Aorta (tissue), 5 donors: ENCODE measurements around the gene NUP85. TPM values are rescaled to one million over a fixed set of nuclear protein-coding genes. Genes with fewer than 3 reads are reported as not detected.

ENCODE experiments used
- ATAC-seq: fragments of 200-7000 bp; cut with Tn5 transposase; one replicate; pipeline ENCODE4 v1.9.1; 2022; ENCODE audit warnings: moderate library complexity; ENCODE audit not compliant: low FRiP score
- DNase-seq, 2 donors: peaks; one replicate each; pipeline ENCODE4 v3.0.0-alpha.2; 2020
- H3K27ac ChIP-seq, 2 donors: one replicate each; pipeline ENCODE4 v1.5.1; 2013; ENCODE audit warnings: low read length in 2 of 2, mild to moderate bottlenecking in 2 of 2, moderate library complexity in 2 of 2, control low read depth in 1 of 2, inconsistent platforms in 1 of 2, low read depth in 1 of 2
- H3K27me3 ChIP-seq, 2 donors: one replicate each; pipeline ENCODE4 v1.6.1; 2013; ENCODE audit warnings: control low read depth in 1 of 2, low read length in 1 of 2, mild to moderate bottlenecking in 1 of 2, moderate library complexity in 1 of 2; ENCODE audit not compliant: insufficient read depth in 2 of 2, control insufficient read depth in 1 of 2
- H3K36me3 ChIP-seq, 2 donors: one replicate each; pipeline ENCODE4 v1.6.1; 2013; ENCODE audit warnings: control low read depth in 1 of 2, low read length in 1 of 2, mild to moderate bottlenecking in 1 of 2; ENCODE audit not compliant: insufficient read depth in 2 of 2, control insufficient read depth in 1 of 2
- H3K4me1 ChIP-seq, 2 donors: one replicate each; pipeline ENCODE4 v1.6.1; 2013; ENCODE audit warnings: low read length in 2 of 2, control low read depth in 1 of 2, mild to moderate bottlenecking in 1 of 2, moderate library complexity in 1 of 2; ENCODE audit not compliant: insufficient read depth in 2 of 2, control insufficient read depth in 1 of 2
- H3K4me3 ChIP-seq, 2 donors: one replicate each; pipeline ENCODE4 v1.5.1; 2013; ENCODE audit warnings: low read length in 2 of 2, control low read depth in 1 of 2, mild to moderate bottlenecking in 1 of 2
- H3K9me3 ChIP-seq: one replicate; pipeline ENCODE4 v1.6.1; 2013; ENCODE audit warnings: mild to moderate bottlenecking, low read length; ENCODE audit not compliant: control insufficient read depth
- WGBS, 2 donors: extraction: QIAGEN DNeasy Blood & Tissue Kit; methylation state at CpG; one replicate each; pipeline ENCODE4 v1.1.7; 2013; 5-methylcytosine and 5-hydroxymethylcytosine counted together
- intact Hi-C, 2 donors: fragments of 100-400 bp; cut with DNase I; formaldehyde crosslinking; loops; one replicate each; pipeline versions ENCODE4 v1.14.2 to v1.15.0; 2022
- polyA plus RNA-seq, 2 donors: library from polyadenylated mRNA; stranded (reverse); fragments of 200-250 nt; gene quantifications; one replicate each; pipeline ENCODE4 v1.2.3, GENCODE V29; 2013
- total RNA-seq, 2 donors: library from RNA; stranded (reverse); fragmentation: NEBNext Ultra II Directional; extraction: Animal tissue kit (Norgen Biotek cat#: 25700); gene quantifications; one replicate each; pipeline ENCODE4 v1.2.1, GENCODE V29; 2021
- donor health status: healthy with polysubstance abuse.
- donor health status: Bipolar disorder and iron deficiency.
- donor health status: DM: no; HTN: no; CAD: no.
- donor health status: DM: no; HTN: no; CAD: no.
- donor health status: DM: yes; HTN: yes; CAD: no.

Gene NUP85
- total and polyA plus RNA-seq, 4 donors, result 17.2 to 99.5 (median 73.6) TPM

- Histone ChIP-seq H3K9me3 (no peaks in the 10 kb centered on the region), H3K4me3 (no peak overlapping the region), H3K36me3 (peaks cover 0 to 7% of the 10 kb centered on the region in 2 donors), H3K27me3 (no peaks in the 10 kb centered on the region), H3K4me1 (no peaks in the 10 kb centered on the region), H3K27ac (no peak overlapping the region)
- intact Hi-C loops, result no loop called here
- no peak for ATAC-seq
- DNase-seq, result peak in 1 of 2 donors; percentile 36
- WGBS, 2 donors, result 88 to 90% methylated on average over 18 of the region's 18 CpGs
Measured at GRCh38 chr17:75231741-75232464, 26.4 kb downstream of the NUP85 start.

- H3K9me3 ChIP-seq, result no peaks in the 10 kb centered on the region
- intact Hi-C loops, result no loop called here
- no peak for ATAC-seq
- H3K4me3 ChIP-seq, result no peak overlapping the region
- DNase-seq, result peak in 1 of 2 donors; percentile 45
- 95 to 96% methylated on average over 13 of the region's 13 CpGs for WGBS, 2 donors
- H3K27me3 ChIP-seq, result no peaks in the 10 kb centered on the region
- H3K36me3 ChIP-seq, result peaks cover 0 to 6% of the 10 kb centered on the region in 2 donors
- no peak overlapping the region for H3K27ac ChIP-seq
- no peaks in the 10 kb centered on the region for H3K4me1 ChIP-seq
Measured at GRCh38 chr17:75232786-75233185, 27.3 kb downstream of the NUP85 start.

DNA sequence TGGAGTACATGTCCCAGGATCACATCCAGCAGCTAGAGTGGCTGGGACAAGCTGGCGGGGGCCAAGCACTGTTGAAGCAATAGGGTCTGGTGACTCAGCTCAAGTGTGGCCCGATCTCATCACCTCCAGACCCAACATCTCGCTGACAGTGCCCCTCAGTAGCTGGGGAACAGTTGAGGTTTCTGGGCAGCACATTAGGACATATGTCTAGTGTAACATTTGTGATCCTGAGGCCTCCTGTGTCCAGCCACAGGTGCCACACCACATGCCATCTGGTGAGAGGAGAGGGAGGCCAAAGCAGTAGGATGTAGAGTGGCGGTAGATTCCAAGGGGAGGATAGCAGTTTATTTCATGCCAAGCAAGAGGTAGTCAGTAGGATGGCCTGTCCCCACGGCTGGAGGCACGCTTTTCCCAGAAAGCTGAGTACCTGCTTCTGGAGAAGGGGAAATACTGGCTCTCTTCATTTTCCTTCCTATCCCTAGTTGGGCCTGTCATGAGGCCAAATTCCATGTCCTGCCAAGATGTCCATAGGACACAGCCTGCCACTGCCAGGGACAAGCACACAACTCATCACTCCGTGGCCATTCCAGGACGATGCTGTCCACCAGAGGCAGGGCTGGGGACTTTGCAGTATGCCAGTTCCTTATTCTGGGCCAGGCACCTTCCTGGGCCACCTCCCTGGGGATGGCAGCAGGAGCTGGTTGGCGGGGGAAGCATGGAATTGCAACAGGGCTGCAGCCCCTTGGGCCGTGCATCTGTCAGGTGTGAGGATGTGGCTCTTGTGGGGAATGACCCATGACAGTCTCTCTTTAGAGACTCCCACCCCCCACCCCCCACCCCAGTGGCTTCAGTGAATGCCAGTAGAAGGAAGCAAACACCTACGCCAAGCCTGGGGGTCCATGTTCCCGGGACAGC lies 31.9 kb downstream of the NUP85 start:
- Histone ChIP-seq H3K36me3 (peaks cover 0 to 12% of the 10 kb centered on the region in 2 donors), H3K4me1 (no peaks in the 10 kb centered on the region), H3K27me3 (no peaks in the 10 kb centered on the region), H3K9me3 (no peaks in the 10 kb centered on the region), H3K4me3 (no peak overlapping the region), H3K27ac (no peak overlapping the region)
- peak in 1 of 2 donors; percentile 54 for DNase-seq
- WGBS, 2 donors, result 74 to 75% methylated on average over 12 of the region's 12 CpGs
- ATAC-seq, result no peak
- intact Hi-C loops, result no loop called here

- Histone ChIP-seq H3K27me3 (no peaks in the 10 kb centered on the region), H3K9me3 (no peaks in the 10 kb centered on the region), H3K4me1 (no peaks in the 10 kb centered on the region), H3K36me3 (peaks cover 0 to 12% of the 10 kb centered on the region in 2 donors), H3K4me3 (no peak overlapping the region), H3K27ac (no peak overlapping the region)
- intact Hi-C loops, result no loop called here
- DNase-seq (peak in 1 of 2 donors; percentile 56), ATAC-seq (no peak)
- WGBS, 2 donors, result 77 to 81% methylated on average over 11 of the region's 11 CpGs
Measured at GRCh38 chr17:75238020-75238580, 32.6 kb downstream of the NUP85 start.

DNA sequence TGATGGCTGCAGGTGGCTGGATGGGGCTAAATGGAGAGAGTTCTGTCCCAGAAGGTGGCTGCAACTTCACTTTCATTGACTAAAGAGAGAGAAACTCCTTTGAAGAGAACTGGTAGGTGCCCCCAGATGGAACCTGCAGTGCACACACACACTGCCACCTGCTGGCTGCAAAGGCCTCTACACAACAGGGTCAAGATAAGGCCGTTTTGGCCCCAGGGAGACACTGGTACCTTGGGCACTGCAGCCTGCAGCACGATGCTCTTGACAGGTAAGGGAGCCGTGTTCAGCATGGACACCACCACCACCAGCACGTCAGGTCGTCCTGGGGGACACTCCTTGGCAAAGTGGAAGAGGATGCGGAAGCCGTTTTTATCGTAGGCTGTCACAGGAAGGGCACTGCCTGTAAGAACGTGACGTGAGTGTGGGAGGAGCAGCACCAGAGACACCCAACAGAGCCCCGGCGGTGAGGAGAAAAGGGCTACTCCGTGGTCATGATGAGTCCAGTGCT lies 33.3 kb downstream of the NUP85 start:
- Histone ChIP-seq H3K27ac (no peak overlapping the region), H3K9me3 (no peaks in the 10 kb centered on the region), H3K36me3 (peaks cover 0 to 12% of the 10 kb centered on the region in 2 donors), H3K4me3 (no peak overlapping the region), H3K4me1 (no peaks in the 10 kb centered on the region), H3K27me3 (no peaks in the 10 kb centered on the region)
- intact Hi-C loops, result no loop called here
- WGBS, 2 donors, result 45 to 46% methylated on average over 13 of the region's 13 CpGs
- DNase-seq (peak in 1 of 2 donors; percentile 80), ATAC-seq (peak; percentile 67)

DNA sequence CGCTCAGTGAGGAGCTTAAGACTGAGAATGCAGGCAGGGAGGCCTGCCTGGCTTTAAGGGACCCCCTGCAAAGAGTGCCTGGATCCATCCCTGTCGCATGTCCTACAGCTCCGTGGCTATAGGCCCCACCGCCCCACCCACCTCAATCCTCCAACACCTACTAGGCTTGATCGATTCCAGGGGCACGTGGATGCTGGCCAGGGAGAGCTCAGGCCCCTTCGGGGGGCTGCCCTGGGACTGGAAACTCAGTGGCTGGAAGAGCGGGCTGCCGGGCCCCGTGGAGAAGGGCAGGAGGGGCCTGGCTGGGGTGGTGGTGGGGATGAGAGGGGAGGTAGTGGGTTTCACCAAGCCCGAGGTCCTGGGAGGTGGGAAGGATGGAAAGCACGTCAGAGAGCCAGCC lies 33.7 kb downstream of the NUP85 start:
- DNase-seq, result peak in 1 of 2 donors; percentile 66
- peaks cover 0 to 12% of the 10 kb centered on the region in 2 donors for H3K36me3 ChIP-seq
- ATAC-seq, result no peak
- no peaks in the 10 kb centered on the region for H3K27me3 ChIP-seq
- H3K27ac ChIP-seq, result no peak overlapping the region
- H3K4me3 ChIP-seq, result no peak overlapping the region
- intact Hi-C loops, result no loop called here
- no peaks in the 10 kb centered on the region for H3K9me3 ChIP-seq
- no peaks in the 10 kb centered on the region for H3K4me1 ChIP-seq
- WGBS, 2 donors, result 80 to 87% methylated on average over 12 of the region's 12 CpGs

GRCh38 chr17:75239778-75240393 lies 34.4 kb downstream of the NUP85 start:
- no peak for ATAC-seq
- intact Hi-C loops, result no loop called here
- H3K9me3 ChIP-seq, result no peaks in the 10 kb centered on the region
- WGBS, 2 donors, result 84 to 88% methylated on average over 22 to 23 of the region's 23 CpGs
- no peak overlapping the region for H3K27ac ChIP-seq
- peak in 1 of 2 donors; percentile 71 for DNase-seq
- H3K4me3 ChIP-seq, result no peak overlapping the region
- peaks cover 0 to 9% of the 10 kb centered on the region in 2 donors for H3K36me3 ChIP-seq
- no peaks in the 10 kb centered on the region for H3K27me3 ChIP-seq
- H3K4me1 ChIP-seq, result no peaks in the 10 kb centered on the region

DNA sequence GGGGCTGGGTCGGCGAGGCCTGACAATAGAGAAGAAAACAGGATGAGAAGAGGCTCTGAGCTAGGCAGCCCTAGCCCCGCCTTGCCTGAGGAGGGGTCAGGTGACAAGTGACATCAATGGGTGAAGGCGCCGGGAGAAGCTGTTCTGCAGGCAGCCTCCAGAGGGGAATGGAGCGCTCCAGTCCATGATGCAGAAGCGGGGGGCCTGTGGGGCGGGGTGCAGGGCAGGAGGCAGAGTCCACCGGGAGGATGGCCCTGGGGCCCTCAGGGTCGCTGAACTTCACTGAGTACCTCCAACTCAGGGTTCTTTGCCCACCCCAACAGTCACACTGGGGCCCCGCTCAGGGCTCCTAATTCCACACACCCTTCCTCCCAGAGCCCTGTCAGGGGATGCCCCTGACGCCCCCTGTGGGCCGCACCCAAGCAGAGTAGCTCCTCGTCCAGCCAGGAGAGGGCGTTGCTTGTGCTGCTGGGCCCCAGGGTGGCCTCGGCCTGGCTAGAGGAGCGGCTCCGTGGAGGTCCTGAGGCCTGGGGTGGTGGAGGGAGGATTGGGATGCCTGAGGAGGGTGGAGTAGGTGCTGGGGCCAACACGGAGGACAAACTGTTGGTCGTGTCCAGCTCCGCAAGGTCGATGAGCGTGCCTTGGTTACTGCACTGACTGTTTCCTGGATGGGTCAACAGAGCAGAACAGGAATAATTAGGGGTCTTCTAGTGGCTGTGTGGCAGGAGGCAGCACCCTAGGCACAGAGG lies 35.1 kb downstream of the NUP85 start:
- ATAC-seq, result no peak
- intact Hi-C loops, result no loop called here
- H3K4me1 ChIP-seq, result no peaks in the 10 kb centered on the region
- DNase-seq, result peak in 1 of 2 donors; percentile 80
- H3K27ac ChIP-seq, result no peak overlapping the region
- 58% methylated on average over 23 of the region's 23 CpGs for WGBS, 2 donors
- peaks cover 0 to 9% of the 10 kb centered on the region in 2 donors for H3K36me3 ChIP-seq
- H3K4me3 ChIP-seq, result no peak overlapping the region
- no peaks in the 10 kb centered on the region for H3K9me3 ChIP-seq
- no peaks in the 10 kb centered on the region for H3K27me3 ChIP-seq
